ENCODE data around the gene PRG3. TPM values are rescaled to one million over a fixed set of nuclear protein-coding genes. Genes with fewer than 3 reads are reported as not detected.
"Not testable (repeated sequence)": the region's sequence is repeated elsewhere in the genome, so short reads cannot be mapped to it uniquely, and the experiment has no call there.

PRG3 gene
- total RNA-seq, 1 donor from 2014 or later, result not detected

- no peaks in the 10 kb centered on the region for H3K9me3 Mint-ChIP-seq
- TF ChIP-seq, protein P1, sequence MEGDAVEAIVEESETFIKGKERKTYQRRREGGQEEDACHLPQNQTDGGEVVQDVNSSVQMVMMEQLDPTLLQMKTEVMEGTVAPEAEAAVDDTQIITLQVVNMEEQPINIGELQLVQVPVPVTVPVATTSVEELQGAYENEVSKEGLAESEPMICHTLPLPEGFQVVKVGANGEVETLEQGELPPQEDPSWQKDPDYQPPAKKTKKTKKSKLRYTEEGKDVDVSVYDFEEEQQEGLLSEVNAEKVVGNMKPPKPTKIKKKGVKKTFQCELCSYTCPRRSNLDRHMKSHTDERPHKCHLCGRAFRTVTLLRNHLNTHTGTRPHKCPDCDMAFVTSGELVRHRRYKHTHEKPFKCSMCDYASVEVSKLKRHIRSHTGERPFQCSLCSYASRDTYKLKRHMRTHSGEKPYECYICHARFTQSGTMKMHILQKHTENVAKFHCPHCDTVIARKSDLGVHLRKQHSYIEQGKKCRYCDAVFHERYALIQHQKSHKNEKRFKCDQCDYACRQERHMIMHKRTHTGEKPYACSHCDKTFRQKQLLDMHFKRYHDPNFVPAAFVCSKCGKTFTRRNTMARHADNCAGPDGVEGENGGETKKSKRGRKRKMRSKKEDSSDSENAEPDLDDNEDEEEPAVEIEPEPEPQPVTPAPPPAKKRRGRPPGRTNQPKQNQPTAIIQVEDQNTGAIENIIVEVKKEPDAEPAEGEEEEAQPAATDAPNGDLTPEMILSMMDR (IDR thresholded peaks at IDR 0.05; ENCODE audit: unreplicated experiment), result no peak
- no peaks in the 10 kb centered on the region for H3K4me1 Mint-ChIP-seq
- H3K36me3 Mint-ChIP-seq, result peaks cover 20% of the 10 kb centered on the region
- no peak for DNase-seq (ENCODE audit: low spot score in 2 of 2, unreplicated experiment in 2 of 2)
- no peaks in the 10 kb centered on the region for H3K27me3 Mint-ChIP-seq (ENCODE audit: low read depth)
- no peak overlapping the region for H3K4me3 Mint-ChIP-seq
- H3K27ac Mint-ChIP-seq, result no peak overlapping the region
Observed at GRCh38 chr11:57407941-57408475, 27.1 kb upstream of the PRG3 start.

DNA sequence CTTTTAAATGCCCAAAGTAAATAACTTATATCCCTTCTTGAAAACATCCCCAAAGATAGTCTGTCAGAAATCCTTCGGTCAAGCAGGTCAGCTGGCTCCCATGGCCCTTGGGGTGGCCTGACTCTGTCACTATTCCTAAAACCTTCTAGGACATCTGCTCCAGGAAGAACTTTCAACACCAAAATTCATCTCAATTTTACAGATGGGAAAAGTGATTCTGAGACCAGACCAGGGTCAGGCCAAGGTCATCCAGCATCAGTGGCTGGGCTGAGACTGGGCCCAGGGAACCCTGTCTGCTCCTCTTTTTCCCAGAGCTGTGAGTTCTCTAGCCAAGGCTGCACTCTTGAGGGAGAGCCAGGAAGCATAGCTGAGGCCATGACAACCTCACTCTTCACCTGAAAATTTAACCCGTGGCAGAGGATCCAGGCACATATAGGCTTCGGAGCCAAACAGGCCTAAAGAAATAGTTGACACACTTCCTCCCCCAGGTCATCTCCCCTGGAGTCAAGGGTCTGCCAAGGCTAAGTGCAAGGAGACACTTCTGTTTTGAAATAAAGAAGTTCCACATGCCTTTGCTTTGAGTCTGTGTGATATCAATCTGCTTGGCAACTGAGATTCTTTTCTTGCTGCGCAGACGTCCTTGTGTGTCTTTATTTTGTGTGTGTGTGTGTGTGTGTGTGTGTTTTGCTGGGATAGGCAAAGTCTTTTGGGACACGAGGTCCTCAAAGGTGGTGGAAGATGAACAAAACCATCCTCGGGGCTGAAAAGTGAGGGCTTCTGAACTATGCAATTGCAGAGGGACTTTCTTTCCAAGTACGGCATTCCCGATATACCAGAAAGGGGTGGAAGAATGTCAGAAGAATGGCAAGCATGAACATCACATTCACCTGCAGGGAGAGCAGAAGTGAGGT, 26.3 kb upstream of the PRG3 start:
- H3K9me3 Mint-ChIP-seq, result no peaks in the 10 kb centered on the region
- H3K4me3 Mint-ChIP-seq, result no peak overlapping the region
- H3K27me3 Mint-ChIP-seq (ENCODE audit: low read depth), result peaks cover 7% of the 10 kb centered on the region
- H3K36me3 Mint-ChIP-seq, result peaks cover 20% of the 10 kb centered on the region
- TF ChIP-seq, protein P1 (IDR thresholded peaks at IDR 0.05; ENCODE audit: unreplicated experiment), result no peak
- no peak for DNase-seq (ENCODE audit: low spot score in 2 of 2, unreplicated experiment in 2 of 2)
- H3K27ac Mint-ChIP-seq, result no peak overlapping the region
- no peaks in the 10 kb centered on the region for H3K4me1 Mint-ChIP-seq

DNA sequence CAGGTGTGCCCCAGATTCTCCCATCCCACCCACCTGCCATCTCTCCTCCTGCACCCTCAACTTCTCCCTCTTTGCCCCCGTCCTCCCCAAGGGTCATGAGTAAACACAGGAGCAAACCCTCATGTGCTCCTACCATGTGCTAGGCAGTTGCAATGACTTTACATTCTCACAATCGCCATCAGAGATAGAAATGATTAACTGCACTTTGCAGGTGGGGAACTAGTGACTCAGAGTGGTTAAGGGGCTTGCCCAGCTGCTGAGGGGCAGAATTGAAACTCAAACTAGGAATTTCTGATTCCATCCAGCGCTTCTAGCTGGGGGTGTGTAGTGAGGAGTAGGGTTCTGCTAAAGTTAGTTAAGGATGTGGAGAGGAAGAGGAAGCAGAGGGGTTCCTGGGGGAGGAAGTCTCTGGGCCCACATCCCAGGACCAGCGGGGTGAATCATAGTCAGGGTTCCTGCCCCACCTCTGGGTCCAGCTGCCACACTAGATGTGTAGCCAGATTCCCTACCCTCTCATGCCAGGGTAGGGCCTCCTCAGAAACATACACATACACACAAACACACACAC, 25.5 kb upstream of the PRG3 start:
- H3K27me3 Mint-ChIP-seq (ENCODE audit: low read depth), result peaks cover 7% of the 10 kb centered on the region
- H3K27ac Mint-ChIP-seq, result no peak overlapping the region
- no peaks in the 10 kb centered on the region for H3K9me3 Mint-ChIP-seq
- TF ChIP-seq, protein P1 (IDR thresholded peaks at IDR 0.05; ENCODE audit: unreplicated experiment), result no peak
- no peak overlapping the region for H3K4me3 Mint-ChIP-seq
- no peaks in the 10 kb centered on the region for H3K4me1 Mint-ChIP-seq
- DNase-seq (ENCODE audit: low spot score in 2 of 2, unreplicated experiment in 2 of 2), result no peak
- peaks cover 20% of the 10 kb centered on the region for H3K36me3 Mint-ChIP-seq

- no peak for DNase-seq (ENCODE audit: low spot score in 2 of 2, unreplicated experiment in 2 of 2)
- Mint-ChIP-seq H3K27ac (no peak overlapping the region), H3K9me3 (no peaks in the 10 kb centered on the region)
Observed at GRCh38 chr11:57405271-57405860, 24.4 kb upstream of the PRG3 start.

DNA sequence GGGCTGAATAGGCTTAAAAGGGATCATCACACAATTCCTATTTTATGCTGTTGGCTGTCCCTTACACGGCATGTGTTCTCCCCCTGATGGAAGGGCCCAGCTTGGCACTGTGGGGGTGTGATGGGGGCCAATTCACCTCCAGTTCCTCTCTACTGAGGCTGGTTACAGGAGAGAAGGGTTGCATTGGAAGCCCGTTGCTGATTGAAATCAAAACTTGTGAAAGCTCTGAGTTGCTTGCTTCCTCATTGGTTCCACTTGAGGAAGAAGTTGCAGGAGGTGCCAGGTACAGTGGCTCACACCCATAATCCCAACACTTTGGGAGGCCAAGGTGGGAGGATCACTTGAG, 22.8 kb upstream of the PRG3 start:
- no peak for DNase-seq (ENCODE audit: low spot score in 2 of 2, unreplicated experiment in 2 of 2)
- H3K27ac Mint-ChIP-seq, result no peak overlapping the region
- peaks cover 13% of the 10 kb centered on the region for H3K27me3 Mint-ChIP-seq (ENCODE audit: low read depth)
- H3K4me3 Mint-ChIP-seq, result no peak overlapping the region
- no peaks in the 10 kb centered on the region for H3K9me3 Mint-ChIP-seq
- no peaks in the 10 kb centered on the region for H3K4me1 Mint-ChIP-seq
- H3K36me3 Mint-ChIP-seq, result peaks cover 6% of the 10 kb centered on the region
- TF ChIP-seq, protein P1 (IDR thresholded peaks at IDR 0.05; ENCODE audit: unreplicated experiment), result no peak

More at GRCh38 chr11:57405271-57405860, 24.4 kb upstream of the PRG3 start:
- Mint-ChIP-seq H3K4me1 (no peaks in the 10 kb centered on the region), H3K27me3 (ENCODE audit: low read depth) (peaks cover 13% of the 10 kb centered on the region), H3K36me3 (peaks cover 15% of the 10 kb centered on the region), H3K4me3 (no peak overlapping the region)
- TF ChIP-seq, protein P1 (IDR thresholded peaks at IDR 0.05; ENCODE audit: unreplicated experiment), result no peak

DNA sequence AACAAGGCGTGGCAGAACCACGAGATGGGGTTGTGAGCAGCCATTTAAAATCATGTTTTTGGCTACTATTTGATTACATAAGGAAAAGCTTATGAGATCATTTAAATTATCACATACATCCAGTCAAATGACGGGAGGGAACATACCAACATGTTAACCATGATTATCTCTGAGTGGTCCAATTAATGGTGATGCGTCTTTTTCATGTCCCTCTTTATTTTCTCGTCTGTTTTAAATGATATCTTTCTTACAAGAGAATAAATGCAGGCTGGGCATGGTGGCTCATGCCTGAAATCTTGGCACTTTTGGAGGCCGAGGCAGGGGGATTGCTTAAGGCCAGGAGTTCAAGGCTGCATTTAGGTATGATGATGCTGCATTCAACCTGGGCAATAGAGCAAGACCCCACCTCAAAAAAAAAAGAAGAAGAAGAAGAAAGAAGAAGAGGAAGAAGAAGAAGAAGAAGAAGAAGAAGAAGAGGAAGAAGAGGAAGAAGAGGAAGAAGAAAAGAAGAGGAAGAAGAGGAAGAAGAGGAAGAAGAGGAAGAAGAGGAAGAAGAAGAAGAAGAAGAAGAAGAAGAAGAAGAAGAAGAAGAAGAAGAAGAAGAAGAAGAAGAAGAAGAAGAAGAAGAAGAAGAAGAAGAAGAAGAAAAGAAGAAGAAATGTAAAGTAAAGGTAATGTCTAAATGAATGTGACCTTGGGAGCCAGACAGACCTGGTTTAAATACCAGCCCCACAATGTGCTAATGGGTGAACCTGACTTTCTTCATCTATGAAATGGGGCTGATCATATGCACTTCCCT, 22.3 kb upstream of the PRG3 start:
- not testable (repeated sequence) for H3K9me3 Mint-ChIP-seq, H3K4me1 Mint-ChIP-seq, H3K27ac Mint-ChIP-seq

More for the DNA sequence above, 22.3 kb upstream of the PRG3 start:
- H3K27me3 Mint-ChIP-seq (ENCODE audit: low read depth), result peaks cover 13% of the 10 kb centered on the region
- H3K36me3 Mint-ChIP-seq; DNase-seq (ENCODE audit: low spot score in 2 of 2, unreplicated experiment in 2 of 2); H3K4me3 Mint-ChIP-seq: not testable (repeated sequence)
